Epithelial cell of proximal tubule (primary cell): ENCODE measurements around the gene MYO5B. TPM values are rescaled to one million over a fixed set of nuclear protein-coding genes. Genes with fewer than 3 reads are reported as not detected.
"Not testable (repeated sequence)": the region's sequence is repeated elsewhere in the genome, so short reads cannot be mapped to it uniquely, and the experiment has no call there.

Source experiments
- DNase-seq: peaks from one replicate; pipeline ENCODE4 v3.0.0-alpha.2; 2011; ENCODE audit warnings: low read depth
- H3K4me3 ChIP-seq: 2 replicates; pipeline ENCODE4 v1.5.1; 2011; ENCODE audit warnings: low read depth, mild to moderate bottlenecking, low read length
- total RNA-seq: library from RNA; depleted of rRNA; stranded (reverse); fragments of >200 nt; gene quantifications from 2 replicates; pipeline ENCODE4 v1.2.3, GENCODE V29; 2015
- TF ChIP-seq, protein P1 (sequence below): conservative IDR thresholded peaks from 2 replicates; pipeline ENCODE4 v1.5.1; 2012; ENCODE audit warnings: low read depth, mild to moderate bottlenecking, low read length

The MYO5B gene
- total RNA-seq, 1 donor from 2014 or later: 48.4 TPM

DNA sequence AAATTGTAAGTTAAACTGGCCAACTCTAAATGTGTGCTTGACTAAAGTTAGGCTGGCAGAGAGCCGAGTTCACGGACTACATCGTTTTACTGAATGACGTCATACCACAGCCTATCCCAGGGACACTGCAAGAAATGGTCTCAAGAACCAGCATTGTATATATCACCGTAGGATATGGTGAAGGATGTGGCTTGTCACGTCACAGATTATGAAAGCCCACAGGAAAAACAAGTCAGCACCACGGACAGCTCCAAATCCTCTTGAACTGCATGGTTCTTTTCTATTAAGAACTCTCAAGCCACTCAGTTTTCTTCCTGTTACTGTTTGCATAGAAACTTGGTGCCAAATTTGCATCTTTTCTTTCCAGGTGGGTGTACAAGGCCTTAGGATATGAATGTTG lies 296.5 kb downstream of the MYO5B start:
- no peak overlapping the region for H3K4me3 ChIP-seq
- TF ChIP-seq, protein P1, sequence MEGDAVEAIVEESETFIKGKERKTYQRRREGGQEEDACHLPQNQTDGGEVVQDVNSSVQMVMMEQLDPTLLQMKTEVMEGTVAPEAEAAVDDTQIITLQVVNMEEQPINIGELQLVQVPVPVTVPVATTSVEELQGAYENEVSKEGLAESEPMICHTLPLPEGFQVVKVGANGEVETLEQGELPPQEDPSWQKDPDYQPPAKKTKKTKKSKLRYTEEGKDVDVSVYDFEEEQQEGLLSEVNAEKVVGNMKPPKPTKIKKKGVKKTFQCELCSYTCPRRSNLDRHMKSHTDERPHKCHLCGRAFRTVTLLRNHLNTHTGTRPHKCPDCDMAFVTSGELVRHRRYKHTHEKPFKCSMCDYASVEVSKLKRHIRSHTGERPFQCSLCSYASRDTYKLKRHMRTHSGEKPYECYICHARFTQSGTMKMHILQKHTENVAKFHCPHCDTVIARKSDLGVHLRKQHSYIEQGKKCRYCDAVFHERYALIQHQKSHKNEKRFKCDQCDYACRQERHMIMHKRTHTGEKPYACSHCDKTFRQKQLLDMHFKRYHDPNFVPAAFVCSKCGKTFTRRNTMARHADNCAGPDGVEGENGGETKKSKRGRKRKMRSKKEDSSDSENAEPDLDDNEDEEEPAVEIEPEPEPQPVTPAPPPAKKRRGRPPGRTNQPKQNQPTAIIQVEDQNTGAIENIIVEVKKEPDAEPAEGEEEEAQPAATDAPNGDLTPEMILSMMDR: no peak
- no peak for DNase-seq

DNA sequence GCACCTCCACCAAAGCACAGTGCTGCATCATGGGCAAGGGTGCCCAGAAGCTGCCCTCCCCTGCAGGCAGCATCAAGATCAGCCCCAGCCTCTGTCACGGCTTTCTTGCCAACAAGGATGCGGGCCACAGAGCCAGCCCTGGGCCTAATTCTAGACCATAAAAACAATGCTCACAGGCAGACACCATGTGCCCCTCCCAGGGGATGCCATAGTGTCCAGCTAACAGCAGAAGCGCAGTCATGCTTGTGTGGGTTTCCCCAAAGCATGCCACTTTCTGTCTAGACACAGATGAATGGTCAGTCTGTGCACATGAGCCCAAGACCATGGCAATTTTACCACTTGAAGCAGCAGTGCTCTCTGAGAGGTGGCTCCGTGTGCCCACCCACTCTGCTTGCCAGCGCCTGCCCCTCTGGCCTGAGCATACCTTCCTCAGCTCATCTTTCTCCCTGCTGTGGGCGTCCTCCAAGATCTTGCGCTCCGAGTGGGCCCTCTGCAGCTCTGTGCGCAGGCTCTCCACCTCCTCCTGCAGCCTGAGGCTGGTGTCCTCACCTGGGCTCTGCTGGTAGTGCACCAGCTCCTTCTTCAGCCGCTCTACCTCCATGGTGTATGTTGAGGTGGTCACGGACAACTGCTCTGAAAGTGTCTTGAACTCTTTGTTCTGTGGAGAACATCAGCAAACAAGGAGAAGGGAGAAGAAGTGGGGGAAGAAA lies 300.3 kb downstream of the MYO5B start:
- no peak overlapping the region for H3K4me3 ChIP-seq
- TF ChIP-seq, protein P1: no peak
- DNase-seq: no peak

DNA sequence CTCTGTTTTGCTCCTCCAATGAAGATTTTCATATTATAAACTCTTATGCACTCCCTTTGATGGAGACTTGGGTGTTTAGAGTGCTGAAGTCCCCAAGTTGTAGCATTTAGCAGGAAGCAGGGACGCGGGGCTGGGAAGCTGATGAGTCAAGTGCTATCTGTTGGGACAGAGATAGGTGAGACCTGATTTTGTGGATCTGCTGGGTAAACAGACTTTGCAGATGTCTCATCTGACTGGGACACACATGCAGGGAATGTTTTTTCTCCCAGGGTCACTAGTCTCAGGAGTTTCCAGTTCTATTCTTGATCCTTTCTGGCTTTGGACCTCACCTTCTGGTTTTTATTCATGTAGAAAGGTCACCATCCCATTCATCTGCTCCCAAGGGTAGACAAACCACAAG lies 301.9 kb downstream of the MYO5B start:
- H3K4me3 ChIP-seq: no peak overlapping the region
- TF ChIP-seq, protein P1: no peak
- no peak for DNase-seq

DNA sequence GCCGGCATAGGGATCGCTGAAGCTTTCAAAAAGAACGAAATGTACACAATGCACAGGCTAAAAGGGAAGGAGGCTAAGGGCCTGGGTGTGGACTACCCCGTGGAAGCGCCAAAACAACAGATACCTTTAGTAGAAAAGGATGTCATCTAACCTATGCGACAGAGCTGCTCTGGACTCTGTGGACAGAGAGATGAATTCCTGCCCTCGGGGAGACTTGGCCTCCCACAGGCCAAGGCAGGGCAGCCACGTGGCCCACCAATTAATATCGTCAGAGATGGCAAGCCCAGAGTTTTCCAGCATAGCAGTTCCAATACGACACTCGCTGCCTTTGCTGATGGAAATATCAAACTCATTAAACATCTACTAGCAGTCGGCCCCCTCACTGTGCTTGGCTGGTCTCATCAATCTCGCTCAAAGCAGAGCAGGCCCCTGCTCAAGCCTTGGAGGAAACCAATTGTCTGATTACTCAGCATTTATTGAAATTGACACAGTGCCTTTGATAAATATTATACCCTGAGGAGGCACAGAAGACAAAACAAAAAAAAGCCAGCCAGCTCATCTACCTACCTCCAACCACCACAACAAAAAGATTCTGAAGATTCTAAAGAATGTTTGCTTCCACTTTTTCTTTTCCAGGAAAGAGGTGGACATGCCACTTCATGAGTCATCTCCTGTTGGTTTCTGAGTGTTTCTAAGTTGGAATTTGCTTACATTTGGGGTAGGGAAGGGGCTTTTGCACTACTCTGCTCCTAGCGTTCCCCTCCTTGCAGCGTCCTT lies 302.6 kb downstream of the MYO5B start:
- H3K4me3 ChIP-seq: no peak overlapping the region
- DNase-seq: no peak
- TF ChIP-seq, protein P1: no peak

DNA sequence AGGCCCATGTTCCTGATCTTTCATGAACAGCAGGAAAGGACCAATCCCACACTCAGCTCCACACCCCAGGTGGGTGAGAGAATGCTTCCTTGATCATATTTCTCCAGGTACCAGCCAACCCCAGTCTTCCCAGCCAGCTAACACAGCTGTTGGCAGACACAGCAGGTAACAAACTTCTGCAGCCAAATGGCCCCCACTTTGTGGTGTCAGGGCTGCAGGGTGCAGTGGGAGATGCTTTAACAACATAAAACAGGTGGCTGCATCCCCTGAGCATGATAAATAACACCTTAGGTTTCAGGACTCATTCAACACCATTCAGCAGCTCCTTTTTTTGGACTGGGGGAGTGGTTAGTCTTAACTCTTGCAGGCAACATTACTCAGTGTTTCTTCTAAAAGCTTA lies 304.9 kb downstream of the MYO5B start:
- DNase-seq: no peak
- TF ChIP-seq, protein P1: no peak

DNA sequence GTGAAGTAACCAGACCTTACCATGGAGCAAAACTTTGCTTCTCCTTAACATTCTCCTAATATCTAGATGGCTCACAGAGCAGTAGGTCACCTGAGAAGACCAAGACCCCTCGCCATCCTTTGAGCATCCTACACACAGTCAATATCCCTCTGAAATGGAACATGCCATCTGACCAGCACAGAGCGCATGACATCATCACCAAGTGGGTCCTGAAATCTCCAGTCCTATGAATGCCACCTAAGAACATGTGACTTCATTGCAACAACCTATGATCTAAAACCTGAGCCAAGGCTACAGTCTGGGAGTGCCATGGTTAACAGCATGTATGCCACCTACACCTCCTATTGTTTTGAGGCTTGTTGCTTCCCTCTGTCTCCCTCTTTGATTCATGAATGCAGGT lies 305.4 kb downstream of the MYO5B start:
- DNase-seq, H3K4me3 ChIP-seq: not testable (repeated sequence)

More for the DNA sequence above, 304.9 kb downstream of the MYO5B start:
- no peak overlapping the region for H3K4me3 ChIP-seq

DNA sequence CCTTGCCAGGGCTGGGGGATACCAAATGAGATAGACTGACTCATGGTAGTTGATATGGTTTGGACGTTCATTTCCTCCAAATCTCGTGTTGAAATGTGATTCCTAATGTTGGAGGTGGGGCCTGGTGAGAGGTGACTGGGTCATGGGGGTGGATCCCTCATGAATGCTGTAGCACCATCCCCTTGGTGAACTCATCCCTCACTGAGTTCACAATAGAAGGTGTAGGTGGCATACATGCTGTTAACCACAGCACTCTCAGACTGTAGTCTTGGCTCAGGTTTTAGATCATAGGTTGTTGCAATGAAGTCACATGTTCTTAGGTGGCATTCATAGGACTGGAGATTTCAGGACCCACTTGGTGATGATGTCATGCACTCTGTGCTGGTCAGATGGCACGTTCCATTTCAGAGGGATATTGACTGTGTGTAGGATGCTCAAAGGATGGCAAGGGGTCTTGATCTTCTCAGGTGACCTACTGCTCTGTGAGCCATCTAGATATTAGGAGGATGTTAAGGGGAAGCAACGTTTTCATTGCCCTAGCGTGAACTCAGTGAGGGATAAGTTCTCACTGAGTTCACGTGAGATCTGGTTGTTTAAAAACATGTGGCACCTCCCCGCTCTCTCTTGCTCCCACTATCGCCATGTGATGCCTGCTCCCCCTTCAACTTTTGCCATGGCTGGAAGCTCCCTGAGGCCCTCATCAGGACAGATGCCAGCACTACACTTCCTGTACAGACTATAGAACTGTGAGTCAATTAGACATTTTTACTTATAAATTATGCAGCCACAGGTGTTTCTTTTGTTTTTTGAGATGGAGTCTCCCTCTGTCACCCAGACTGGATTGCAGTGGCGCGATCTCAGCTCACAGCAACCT lies 307.8 kb downstream of the MYO5B start:
- TF ChIP-seq, protein P1: peak; percentile 26
- DNase-seq: no peak
- H3K4me3 ChIP-seq: no peak overlapping the region
